ENCODE measurements around the gene C11orf87. TPM values are rescaled to one million over a fixed set of nuclear protein-coding genes. Genes with fewer than 3 reads are reported as not detected.

C11orf87 gene
- total RNA-seq, 2 experiments from 2014 or later: not detected

- Histone ChIP-seq H3K4me2 (ENCODE audit: low read length) (no peak overlapping the region), H3K79me2 (ENCODE audit: insufficient read depth, low read depth, low read length) (no peaks in the 10 kb centered on the region), H2AFZ (ENCODE audit: low read length) (no peak overlapping the region), H3K36me3 (ENCODE audit: insufficient read depth, low read length) (no peaks in the 10 kb centered on the region), H3K9me2 (ENCODE audit: insufficient read depth, low read length) (no peaks in the 10 kb centered on the region), H3K4me3 (ENCODE audit: low read depth, low read length, poor library complexity, severe bottlenecking) (no peak overlapping the region), H3K27ac (ENCODE audit: low read depth, low read length, poor library complexity, severe bottlenecking) (no peak overlapping the region), H4K20me1 (ENCODE audit: insufficient read depth, low read length) (no peaks in the 10 kb centered on the region), H3K9me3 (ENCODE audit: low read length) (no peaks in the 10 kb centered on the region), H3K4me1 (ENCODE audit: insufficient read depth, low read length, poor library complexity, severe bottlenecking) (no peaks in the 10 kb centered on the region)
- intact Hi-C loops (cut with micrococcal nuclease; ENCODE audit: unreplicated experiment): no loop called here
- ChIA-PET CTCF (ENCODE audit: unreplicated experiment) (no interaction called here), POLR2A (no interaction called here)
- DNase-seq (ENCODE audit: low spot score): no peak
- no TSS peak for BruUV-seq (replicated peaks)
- TF ChIP-seq CTCF (conservative IDR thresholded peaks at IDR 0.05; ENCODE audit: low read length) (no peak), EZH2phosphoT487 (IDR thresholded peaks at IDR 0.05; ENCODE audit: borderline replicate concordance, low read depth, low read length) (no peak)
These were observed 13.2 kb downstream of the C11orf87 start for GRCh38 chr11:109435121-109435742.

- intact Hi-C loops (cut with micrococcal nuclease; ENCODE audit: unreplicated experiment): no loop called here
- CTCF ChIA-PET (ENCODE audit: unreplicated experiment): interaction anchor here (0.6 kb wide), 1 partner anchor 286 kb away, joined by 3 read pairs; no protein-coding TSS in a partner anchor
- Histone ChIP-seq H3K27ac (ENCODE audit: low read depth, low read length, poor library complexity, severe bottlenecking) (no peak overlapping the region), H3K4me1 (ENCODE audit: insufficient read depth, low read length, poor library complexity, severe bottlenecking) (no peaks in the 10 kb centered on the region), H3K9me3 (ENCODE audit: low read length) (no peaks in the 10 kb centered on the region), H3K9me2 (ENCODE audit: insufficient read depth, low read length) (no peaks in the 10 kb centered on the region), H3K36me3 (ENCODE audit: insufficient read depth, low read length) (no peaks in the 10 kb centered on the region), H3K79me2 (ENCODE audit: insufficient read depth, low read depth, low read length) (no peaks in the 10 kb centered on the region), H3K4me3 (ENCODE audit: low read depth, low read length, poor library complexity, severe bottlenecking) (no peak overlapping the region), H4K20me1 (ENCODE audit: insufficient read depth, low read length) (no peaks in the 10 kb centered on the region), H2AFZ (ENCODE audit: low read length) (no peak overlapping the region), H3K4me2 (ENCODE audit: low read length) (no peak overlapping the region)
- BruUV-seq (replicated peaks): no TSS peak
- DNase-seq (ENCODE audit: low spot score): no peak
- TF ChIP-seq EZH2phosphoT487 (IDR thresholded peaks at IDR 0.05; ENCODE audit: borderline replicate concordance, low read depth, low read length) (no peak), CTCF (conservative IDR thresholded peaks at IDR 0.05; ENCODE audit: low read length) (no peak)
- POLR2A ChIA-PET: interaction anchor here (0.7 to 0.8 kb wide), 2 partner anchors 9 to 634 kb away, joined by 3 to 4 read pairs; no protein-coding TSS in a partner anchor
These were observed 17.7 kb downstream of the C11orf87 start for GRCh38 chr11:109439684-109440083.

GRCh38 chr11:109443052-109443451 lies 21.1 kb downstream of the C11orf87 start:
- Histone ChIP-seq H3K9me2 (ENCODE audit: insufficient read depth, low read length) (no peaks in the 10 kb centered on the region), H3K79me2 (ENCODE audit: insufficient read depth, low read depth, low read length) (no peaks in the 10 kb centered on the region), H2AFZ (ENCODE audit: low read length) (no peak overlapping the region), H3K27ac (ENCODE audit: low read depth, low read length, poor library complexity, severe bottlenecking) (no peak overlapping the region), H3K4me1 (ENCODE audit: insufficient read depth, low read length, poor library complexity, severe bottlenecking) (no peaks in the 10 kb centered on the region), H4K20me1 (ENCODE audit: insufficient read depth, low read length) (no peaks in the 10 kb centered on the region), H3K9me3 (ENCODE audit: low read length) (no peaks in the 10 kb centered on the region), H3K4me2 (ENCODE audit: low read length) (no peak overlapping the region), H3K36me3 (ENCODE audit: insufficient read depth, low read length) (no peaks in the 10 kb centered on the region), H3K4me3 (ENCODE audit: low read depth, low read length, poor library complexity, severe bottlenecking) (no peak overlapping the region)
- POLR2A ChIA-PET: no interaction called here
- CTCF ChIA-PET (ENCODE audit: unreplicated experiment): no interaction called here
- DNase-seq (ENCODE audit: low spot score): no peak
- TF ChIP-seq EZH2phosphoT487 (IDR thresholded peaks at IDR 0.05; ENCODE audit: borderline replicate concordance, low read depth, low read length): no peak
- intact Hi-C loops (cut with micrococcal nuclease; ENCODE audit: unreplicated experiment): no loop called here
- no TSS peak for BruUV-seq (replicated peaks)
